HG03342 (cell line): Measurements from ENCODE around the gene SHANK3.
"Not testable (repeated sequence)": the region's sequence is repeated elsewhere in the genome, so short reads cannot be mapped to it uniquely, and the experiment has no call there.

Experiments
- ATAC-seq: cut with Tn5 transposase; IDR thresholded peaks from one replicate; pipeline ENCODE4 v1.9.1; 2021; ENCODE audit warnings: mild to moderate bottlenecking, moderate library complexity; ENCODE audit not compliant: unreplicated experiment

Gene SHANK3

GRCh38 chr22:50672471-50673230 lies at the start of gene SHANK3:
SHANK3 (plus strand) TSS chr22:50672823.
- ATAC-seq: no peak

GRCh38 chr22:50624347-50625130 lies 48.1 kb upstream of the SHANK3 start:
- ATAC-seq: no peak

GRCh38 chr22:50625131-50625567 lies 47.5 kb upstream of the SHANK3 start:
- ATAC-seq: no peak

GRCh38 chr22:50625568-50626313 lies 46.9 kb upstream of the SHANK3 start:
- no peak for ATAC-seq

- no peak for ATAC-seq
These were observed 46.2 kb upstream of the SHANK3 start for GRCh38 chr22:50626314-50626849.

- ATAC-seq: no peak
These were observed 45.6 kb upstream of the SHANK3 start for GRCh38 chr22:50626850-50627641.

- peak; percentile 62 for ATAC-seq
These were observed 44.7 kb upstream of the SHANK3 start, which contains the start of gene ARSA for GRCh38 chr22:50627642-50628542. ARSA (minus strand) TSS chr22:50628152; CDS start chr22:50627779, 373 bp downstream.

GRCh38 chr22:50628543-50629134 lies 44.0 kb upstream of the SHANK3 start:
- no peak for ATAC-seq

GRCh38 chr22:50630376-50630775 lies 42.2 kb upstream of the SHANK3 start:
- ATAC-seq: no peak

GRCh38 chr22:50633086-50633485 lies 39.5 kb upstream of the SHANK3 start:
- no peak for ATAC-seq

GRCh38 chr22:50633771-50634170 lies 38.9 kb upstream of the SHANK3 start:
- ATAC-seq: no peak

- ATAC-seq: no peak
These were observed 37.0 kb upstream of the SHANK3 start for GRCh38 chr22:50635591-50635990.

- not testable (repeated sequence) for ATAC-seq
These were observed 32.3 kb upstream of the SHANK3 start for GRCh38 chr22:50640296-50640695.

GRCh38 chr22:50640857-50641647 lies 31.6 kb upstream of the SHANK3 start:
- ATAC-seq: no peak

- no peak for ATAC-seq
These were observed 30.7 kb upstream of the SHANK3 start for GRCh38 chr22:50641696-50642607.

GRCh38 chr22:50643021-50643820 lies 29.4 kb upstream of the SHANK3 start:
- not testable (repeated sequence) for ATAC-seq
